Testis (tissue), 3 donors: ENCODE data around the gene GMFB. TPM values are rescaled to one million over a fixed set of nuclear protein-coding genes. Genes with fewer than 3 reads are reported as not detected.

Experiments
- DNase-seq: peaks from one replicate; pipeline ENCODE4 v3.0.0-alpha.2; 2019
- H3K27ac ChIP-seq, 2 donors: fragments of 200-600 bp; sonication (generic); one replicate each; pipeline ENCODE4 v1.5.1; 2019
- H3K27me3 ChIP-seq: fragments of 200-600 bp; sonication (generic); one replicate; pipeline ENCODE4 v1.5.1; 2019
- H3K36me3 ChIP-seq: fragments of 200-600 bp; sonication (generic); one replicate; pipeline ENCODE4 v1.5.1; 2017; ENCODE audit warnings: low read depth; ENCODE audit errors: missing control alignments
- H3K4me1 ChIP-seq: fragments of 200-600 bp; sonication (generic); one replicate; pipeline ENCODE4 v1.5.1; 2019
- H3K4me3 ChIP-seq, 2 donors: fragments of 200-600 bp; sonication (generic); one replicate each; pipeline ENCODE4 v1.5.1; 2017 to 2019
- H3K9me3 ChIP-seq: fragments of 200-600 bp; sonication (generic); one replicate; pipeline ENCODE4 v1.5.1; 2017
- POLR2A ChIP-seq: fragments of 450-650 bp; IDR thresholded peaks from one replicate; pipeline ENCODE4 v1.6.1; 2017; ENCODE audit warnings: antibody characterized with exemption, mild to moderate bottlenecking, moderate library complexity
- WGBS, 2 donors: methylation state at CpG; one replicate each; pipeline ENCODE4 v1.1.5; 2018; 5-methylcytosine and 5-hydroxymethylcytosine counted together
- intact Hi-C: fragments of 100-400 bp; cut with DNase I; formaldehyde crosslinking; loops from one replicate; pipeline ENCODE4 v1.15.1; 2023; ENCODE audit warnings: low total_unique reads
- polyA plus RNA-seq: library from polyadenylated mRNA; stranded (reverse); fragments of 350-450 nt; fragmentation: Illumina TruSeq; extraction: RNeasy Lipid Tissue Mini Kit (QIAGEN cat#74804); gene quantifications from one replicate; pipeline ENCODE4 v1.2.3, GENCODE V29; 2014; ENCODE audit warnings: low read depth, low replicate concordance; ENCODE audit not compliant: insufficient read depth
- total RNA-seq, 2 donors: library from RNA; depleted of rRNA; stranded (reverse); fragments of >200 nt; gene quantifications; one replicate each; pipeline ENCODE4 v1.2.3, GENCODE V29; 2016
- TF ChIP-seq, protein P1 (sequence below), 3 experiments: fragments of 450-650 bp in 2 of 3; fragments of 200-600 bp in 1 of 3; sonication (generic) in 1 of 3; IDR thresholded peaks; one replicate each; pipeline ENCODE4 v1.5.1; 2016 to 2019; ENCODE audit warnings: antibody characterized with exemption in 3 of 3, mild to moderate bottlenecking in 2 of 3, moderate library complexity in 1 of 3

The GMFB gene
- total and polyA plus RNA-seq, 3 donors from 2014 or later: 19.5 to 43.6 (median 32.3) TPM

DNA sequence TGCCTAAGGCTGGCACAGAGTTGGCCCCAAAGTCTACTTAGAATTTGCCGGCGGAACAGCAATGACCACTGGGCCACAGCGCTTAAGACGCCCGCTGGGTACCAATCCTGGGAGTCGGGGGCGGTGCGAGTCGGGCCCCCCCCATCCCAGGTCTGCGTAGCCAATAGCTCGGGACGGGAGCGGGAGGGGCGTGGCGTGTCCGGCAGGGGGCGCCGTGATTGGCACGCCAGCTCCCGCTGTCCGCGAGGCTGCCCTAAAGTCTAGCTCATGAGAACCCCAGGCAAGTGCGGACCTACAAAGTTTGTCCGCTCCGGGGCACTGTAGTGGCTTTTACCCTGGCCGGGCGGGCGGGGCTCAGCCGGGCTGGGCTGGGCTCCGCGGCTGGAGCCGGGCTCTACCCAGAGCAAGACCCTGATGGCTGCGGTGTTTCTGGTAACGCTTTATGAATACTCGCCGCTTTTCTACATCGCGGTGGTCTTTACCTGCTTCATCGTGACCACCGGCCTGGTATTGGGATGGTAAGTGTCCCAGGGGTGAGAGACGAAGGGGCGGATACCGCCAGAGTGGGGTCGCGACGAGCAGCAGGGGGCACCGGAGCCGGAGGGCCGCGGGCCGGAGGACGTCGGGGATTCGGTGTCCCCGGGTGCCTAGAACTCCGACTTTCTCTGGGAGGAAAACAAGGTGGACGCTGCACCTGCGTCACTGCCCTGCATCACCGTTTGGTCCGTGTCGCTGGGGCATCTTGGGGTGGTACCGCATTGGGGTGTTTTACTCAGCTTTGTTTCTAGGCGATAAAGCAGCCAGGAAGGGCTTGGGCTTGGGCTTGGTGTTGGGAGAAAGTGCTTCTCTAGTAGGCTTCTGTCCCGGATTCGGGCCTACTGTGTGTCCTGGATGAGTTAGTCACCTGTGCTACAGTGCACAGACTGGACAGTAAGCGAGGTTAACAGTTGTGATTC lies 21.0 kb upstream of the GMFB start, which contains the start of gene CGRRF1:
TSS of gene CGRRF1 (plus strand) at position 361 of the 956 bp plus-strand sequence. CDS start at position 415, 54 bp downstream.
- intact Hi-C loops: no loop called here
- WGBS, 2 donors: 1 to 2% methylated on average over 21 to 53 of the region's 66 CpGs

DNA sequence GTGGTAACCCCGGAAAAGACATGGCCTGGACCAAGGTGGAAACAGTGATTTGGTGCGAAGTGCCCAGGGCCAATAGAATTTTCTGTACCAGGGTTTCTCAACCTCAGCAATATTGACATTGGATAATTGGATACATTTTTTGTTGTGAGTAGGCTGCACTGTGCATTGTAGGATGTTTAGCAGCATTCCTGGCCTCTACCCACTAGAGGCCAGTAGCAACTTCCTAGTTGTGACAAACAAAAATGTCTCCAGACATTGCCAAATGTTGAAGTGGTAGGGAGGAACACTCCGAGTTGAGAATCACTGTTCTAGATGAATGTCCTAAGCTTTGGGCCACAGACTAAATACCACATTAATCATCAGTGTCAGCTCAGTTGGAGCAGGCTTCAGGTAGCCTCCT lies 14.7 kb upstream of the GMFB start:
- Histone ChIP-seq H3K9me3 (no peaks in the 10 kb centered on the region), H3K4me3 (no peak overlapping the region), H3K4me1 (no peaks in the 10 kb centered on the region), H3K27me3 (no peaks in the 10 kb centered on the region), H3K36me3 (no peaks in the 10 kb centered on the region), H3K27ac (no peak overlapping the region)
- peak; percentile 28 for DNase-seq
- intact Hi-C loops: no loop called here
- TF ChIP-seq, protein P1, sequence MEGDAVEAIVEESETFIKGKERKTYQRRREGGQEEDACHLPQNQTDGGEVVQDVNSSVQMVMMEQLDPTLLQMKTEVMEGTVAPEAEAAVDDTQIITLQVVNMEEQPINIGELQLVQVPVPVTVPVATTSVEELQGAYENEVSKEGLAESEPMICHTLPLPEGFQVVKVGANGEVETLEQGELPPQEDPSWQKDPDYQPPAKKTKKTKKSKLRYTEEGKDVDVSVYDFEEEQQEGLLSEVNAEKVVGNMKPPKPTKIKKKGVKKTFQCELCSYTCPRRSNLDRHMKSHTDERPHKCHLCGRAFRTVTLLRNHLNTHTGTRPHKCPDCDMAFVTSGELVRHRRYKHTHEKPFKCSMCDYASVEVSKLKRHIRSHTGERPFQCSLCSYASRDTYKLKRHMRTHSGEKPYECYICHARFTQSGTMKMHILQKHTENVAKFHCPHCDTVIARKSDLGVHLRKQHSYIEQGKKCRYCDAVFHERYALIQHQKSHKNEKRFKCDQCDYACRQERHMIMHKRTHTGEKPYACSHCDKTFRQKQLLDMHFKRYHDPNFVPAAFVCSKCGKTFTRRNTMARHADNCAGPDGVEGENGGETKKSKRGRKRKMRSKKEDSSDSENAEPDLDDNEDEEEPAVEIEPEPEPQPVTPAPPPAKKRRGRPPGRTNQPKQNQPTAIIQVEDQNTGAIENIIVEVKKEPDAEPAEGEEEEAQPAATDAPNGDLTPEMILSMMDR (IDR thresholded peaks at IDR 0.05): no peak
- no peak for TF ChIP-seq POLR2A
- WGBS, 2 donors: 51 to 63% methylated on average over 3 of the region's 3 CpGs

More for the DNA sequence above, 21.0 kb upstream of the GMFB start, which contains the start of gene CGRRF1:
- Histone ChIP-seq H3K27ac (peak within 1 kb of the TSS; percentile 87 to 91), H3K9me3 (no peaks in the 10 kb centered on the region), H3K36me3 (no peaks in the 10 kb centered on the region), H3K4me3 (peak within 1 kb of the TSS; percentile 97 to 98), H3K27me3 (no peaks in the 10 kb centered on the region), H3K4me1 (peaks cover 18% of the 10 kb centered on the region)
- DNase-seq: peak; percentile 99
- TF ChIP-seq, protein P1 (IDR thresholded peaks at IDR 0.05): peak; percentile 72 to 93 (median 92)
- TF ChIP-seq POLR2A: no peak

DNA sequence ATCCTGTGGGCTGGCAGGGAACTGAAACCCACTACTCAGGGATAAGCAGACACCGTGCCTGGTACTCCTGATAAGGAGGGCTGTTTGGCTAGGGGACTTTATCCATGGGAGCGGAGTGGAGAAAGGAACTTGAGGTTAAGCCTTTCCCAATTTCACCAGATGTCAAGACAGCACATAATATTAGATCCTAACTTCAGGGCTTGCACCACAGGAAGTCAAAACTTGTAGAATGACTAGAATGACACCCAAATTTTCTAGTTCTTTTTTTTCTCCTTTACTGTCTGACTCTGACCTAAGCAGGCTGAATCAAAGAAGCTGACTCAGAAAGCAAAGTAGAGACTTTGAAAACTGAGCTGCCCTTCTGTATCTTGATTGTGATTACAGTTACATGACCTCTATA lies 13.8 kb upstream of the GMFB start:
- Histone ChIP-seq H3K4me1 (no peaks in the 10 kb centered on the region), H3K36me3 (no peaks in the 10 kb centered on the region), H3K27ac (no peak overlapping the region), H3K4me3 (no peak overlapping the region), H3K9me3 (no peaks in the 10 kb centered on the region), H3K27me3 (no peaks in the 10 kb centered on the region)
- no peak for DNase-seq
- intact Hi-C loops: no loop called here
- TF ChIP-seq POLR2A: no peak
- TF ChIP-seq, protein P1 (IDR thresholded peaks at IDR 0.05): no peak
- WGBS, 2 donors: 61 to 76% methylated on average over 2 of the region's 2 CpGs

- H3K27me3 ChIP-seq: no peaks in the 10 kb centered on the region
- DNase-seq: no peak
- 69 to 78% methylated on average over 3 of the region's 3 CpGs for WGBS, 2 donors
- intact Hi-C loops: no loop called here
- H3K4me1 ChIP-seq: no peaks in the 10 kb centered on the region
- no peak for TF ChIP-seq POLR2A
- TF ChIP-seq, protein P1 (IDR thresholded peaks at IDR 0.05): no peak
- H3K4me3 ChIP-seq: no peak overlapping the region
- no peak overlapping the region for H3K27ac ChIP-seq
- no peaks in the 10 kb centered on the region for H3K9me3 ChIP-seq
- H3K36me3 ChIP-seq: no peaks in the 10 kb centered on the region
Measured at GRCh38 chr14:54501480-54501879, 12.7 kb upstream of the GMFB start.
